ENCODE measurements around the gene ARHGAP40. TPM values are rescaled to one million over a fixed set of nuclear protein-coding genes. Genes with fewer than 3 reads are reported as not detected.
"Not testable (repeated sequence)": the region's sequence is repeated elsewhere in the genome, so short reads cannot be mapped to it uniquely, and the experiment has no call there.

ARHGAP40 gene
- total and polyA plus RNA-seq, 2 of the 4 experiments (the other 2 are of a cell fraction): not detected

DNA sequence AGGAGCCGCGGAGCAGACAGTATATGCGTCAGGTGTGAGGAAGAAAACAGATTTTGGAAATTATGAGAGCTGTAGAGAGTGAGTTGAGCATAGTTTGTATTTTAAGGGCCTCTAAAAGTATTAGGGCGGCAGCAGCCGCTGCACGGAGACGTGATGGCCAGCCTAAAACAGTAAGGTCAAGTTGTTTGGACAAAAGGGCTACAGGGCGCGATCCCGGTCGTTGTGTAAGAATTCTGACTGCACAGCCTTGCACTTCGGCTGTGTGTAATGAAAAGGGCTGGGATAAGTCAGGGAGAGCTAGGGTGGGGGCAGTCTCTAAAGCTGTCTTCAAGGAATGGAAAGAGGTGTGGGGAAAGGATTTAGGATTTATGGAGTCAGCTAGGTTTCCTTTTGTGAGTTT lies 7.3 kb upstream of the ARHGAP40 start:
- H3K9me1 ChIP-seq (ENCODE audit: insufficient read depth, low read length); H2BK15ac ChIP-seq (ENCODE audit: low read depth, low read length); DNase-seq; dilution Hi-C loops (cut with HindIII; ENCODE audit: low sequenced_read_pairs, unreplicated experiment); H3K27ac ChIP-seq (ENCODE audit: insufficient read depth, low read length); H3K56ac ChIP-seq (ENCODE audit: extremely low read depth, insufficient read depth, low read length); H3K18ac ChIP-seq (ENCODE audit: low read depth, low read length); H3K4me1 ChIP-seq (ENCODE audit: control insufficient read depth, insufficient read depth, low read length); H4K91ac ChIP-seq (ENCODE audit: insufficient read depth, low read depth, low read length); H4K20me1 ChIP-seq (ENCODE audit: insufficient read depth, low read length); in situ Hi-C loops (cut with MboI; ENCODE audit: low sequenced_read_pairs); ATAC-seq (ENCODE audit: low read depth); intact Hi-C loops (cut with micrococcal nuclease); POLR2A ChIA-PET (ENCODE audit: unreplicated experiment); H2BK5ac ChIP-seq (ENCODE audit: low read depth, low read length, poor library complexity, severe bottlenecking); H2BK120ac ChIP-seq (ENCODE audit: low read depth, low read length); H3K23ac ChIP-seq (ENCODE audit: low read depth, low read length); H2AK9ac ChIP-seq (replicated peaks; ENCODE audit: low read depth, low read length, poor library complexity); H3K4ac ChIP-seq (ENCODE audit: low read depth, low read length); H2AFZ ChIP-seq (replicated peaks; ENCODE audit: low read length, poor library complexity); BruUV-seq (replicated peaks); CTCF ChIA-PET; H3K4me2 ChIP-seq (ENCODE audit: low read depth, low read length); H3K9me3 ChIP-seq (ENCODE audit: control insufficient read depth, insufficient read depth, low read length); H3K79me1 ChIP-seq (ENCODE audit: low read depth in 1 of 2, low read length in 2 of 2); H3K9ac ChIP-seq (ENCODE audit: low read depth, low read length); H2AK5ac ChIP-seq (ENCODE audit: low read depth, low read length); H2BK20ac ChIP-seq (ENCODE audit: low read depth, low read length); H4K8ac ChIP-seq (ENCODE audit: low read depth in 2 of 2, low read length in 2 of 2); H3K4me3 ChIP-seq (ENCODE audit: insufficient read depth, low read depth, low read length); H3K36me3 ChIP-seq (ENCODE audit: control insufficient read depth, insufficient read depth, low read length); H3K14ac ChIP-seq (replicated peaks; ENCODE audit: low read depth, low read length); H4K5ac ChIP-seq (ENCODE audit: low read depth, low read length): not testable (repeated sequence)
- H3K27me3 ChIP-seq (ENCODE audit: control insufficient read depth, insufficient read depth, low read length): peaks cover 15% of the 10 kb centered on the region; the same call in 1 of the 2 replicates
- 52% methylated on average over 7 of the region's 12 CpGs; no CpG with 5 or more reads in 1 of the 2 experiments for WGBS, 2 experiments (ENCODE audit: extremely low coverage in 2 of 2, insufficient read length in 1 of 2)

DNA sequence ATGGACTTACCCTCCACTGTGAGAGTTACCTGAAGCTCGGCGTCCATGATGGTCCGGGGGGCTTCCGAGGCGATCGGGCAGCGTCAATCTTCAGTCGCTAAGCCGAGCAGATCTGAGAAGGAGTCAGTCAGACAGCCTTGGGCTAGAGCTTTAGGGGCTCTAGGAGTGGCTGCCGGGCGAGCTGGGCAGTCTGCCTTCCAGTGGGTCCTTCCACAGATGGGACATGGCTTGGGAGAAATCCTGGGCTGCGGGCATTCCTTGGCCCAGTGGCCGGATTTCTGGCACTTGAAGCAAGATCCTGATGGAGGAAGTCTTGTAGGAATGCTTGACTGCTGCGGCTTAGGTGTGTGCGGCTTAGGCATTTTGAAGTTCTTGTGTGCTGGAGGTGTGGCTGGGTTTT lies 5.7 kb upstream of the ARHGAP40 start:
- 78% methylated on average over 8 of the region's 15 CpGs; no CpG with 5 or more reads in 1 of the 2 experiments for WGBS, 2 experiments (ENCODE audit: extremely low coverage in 2 of 2, insufficient read length in 1 of 2)
- not testable (repeated sequence) for H2BK15ac ChIP-seq (ENCODE audit: low read depth, low read length)

More for the DNA sequence above, 5.7 kb upstream of the ARHGAP40 start:
- H3K4ac ChIP-seq (ENCODE audit: low read depth, low read length); POLR2A ChIA-PET (ENCODE audit: unreplicated experiment); DNase-seq; H4K91ac ChIP-seq (ENCODE audit: insufficient read depth, low read depth, low read length); H4K5ac ChIP-seq (ENCODE audit: low read depth, low read length); H3K14ac ChIP-seq (replicated peaks; ENCODE audit: low read depth, low read length); H2AK9ac ChIP-seq (replicated peaks; ENCODE audit: low read depth, low read length, poor library complexity); H2BK20ac ChIP-seq (ENCODE audit: low read depth, low read length); H3K23ac ChIP-seq (ENCODE audit: low read depth, low read length); H3K4me1 ChIP-seq (ENCODE audit: control insufficient read depth, insufficient read depth, low read length); H3K9ac ChIP-seq (ENCODE audit: low read depth, low read length); CTCF ChIA-PET; H3K56ac ChIP-seq (ENCODE audit: extremely low read depth, insufficient read depth, low read length); H3K9me3 ChIP-seq (ENCODE audit: control insufficient read depth, insufficient read depth, low read length); H3K4me2 ChIP-seq (ENCODE audit: low read depth, low read length); H3K4me3 ChIP-seq (ENCODE audit: insufficient read depth, low read depth, low read length); intact Hi-C loops (cut with micrococcal nuclease); H4K20me1 ChIP-seq (ENCODE audit: insufficient read depth, low read length); H2BK120ac ChIP-seq (ENCODE audit: low read depth, low read length); H2AFZ ChIP-seq (replicated peaks; ENCODE audit: low read length, poor library complexity); H3K79me1 ChIP-seq (ENCODE audit: low read depth in 1 of 2, low read length in 2 of 2); in situ Hi-C loops (cut with MboI; ENCODE audit: low sequenced_read_pairs); dilution Hi-C loops (cut with HindIII; ENCODE audit: low sequenced_read_pairs, unreplicated experiment); ATAC-seq (ENCODE audit: low read depth); H4K8ac ChIP-seq (ENCODE audit: low read depth in 2 of 2, low read length in 2 of 2); H3K27ac ChIP-seq (ENCODE audit: insufficient read depth, low read length); H2BK5ac ChIP-seq (ENCODE audit: low read depth, low read length, poor library complexity, severe bottlenecking); BruUV-seq (replicated peaks); H2AK5ac ChIP-seq (ENCODE audit: low read depth, low read length); H3K18ac ChIP-seq (ENCODE audit: low read depth, low read length); H3K36me3 ChIP-seq (ENCODE audit: control insufficient read depth, insufficient read depth, low read length); H3K9me1 ChIP-seq (ENCODE audit: insufficient read depth, low read length): not testable (repeated sequence)
- peaks cover 21% of the 10 kb centered on the region for H3K27me3 ChIP-seq (ENCODE audit: control insufficient read depth, insufficient read depth, low read length)

Measured in IMR-90 (cell line).